OCI-LY7 (cell line): ENCODE measurements around the gene CCDC8.

Experiments
- EZH2phosphoT487 ChIP-seq: fragments of 200-600 bp; sonication (generic); IDR thresholded peaks from 2 replicates; pipeline ENCODE4 v1.6.1; 2018; ENCODE audit warnings: low read depth, borderline replicate concordance, mild to moderate bottlenecking, mixed run types, antibody characterized with exemption, low read length, moderate library complexity, mixed read lengths
- TF ChIP-seq, protein P1 (sequence below): fragments of 200-600 bp; sonication (generic); conservative IDR thresholded peaks from 2 replicates; pipeline ENCODE4 v1.5.1; 2014; ENCODE audit warnings: mild to moderate bottlenecking, antibody characterized with exemption, low read length, moderate library complexity, mixed read lengths

DNA sequence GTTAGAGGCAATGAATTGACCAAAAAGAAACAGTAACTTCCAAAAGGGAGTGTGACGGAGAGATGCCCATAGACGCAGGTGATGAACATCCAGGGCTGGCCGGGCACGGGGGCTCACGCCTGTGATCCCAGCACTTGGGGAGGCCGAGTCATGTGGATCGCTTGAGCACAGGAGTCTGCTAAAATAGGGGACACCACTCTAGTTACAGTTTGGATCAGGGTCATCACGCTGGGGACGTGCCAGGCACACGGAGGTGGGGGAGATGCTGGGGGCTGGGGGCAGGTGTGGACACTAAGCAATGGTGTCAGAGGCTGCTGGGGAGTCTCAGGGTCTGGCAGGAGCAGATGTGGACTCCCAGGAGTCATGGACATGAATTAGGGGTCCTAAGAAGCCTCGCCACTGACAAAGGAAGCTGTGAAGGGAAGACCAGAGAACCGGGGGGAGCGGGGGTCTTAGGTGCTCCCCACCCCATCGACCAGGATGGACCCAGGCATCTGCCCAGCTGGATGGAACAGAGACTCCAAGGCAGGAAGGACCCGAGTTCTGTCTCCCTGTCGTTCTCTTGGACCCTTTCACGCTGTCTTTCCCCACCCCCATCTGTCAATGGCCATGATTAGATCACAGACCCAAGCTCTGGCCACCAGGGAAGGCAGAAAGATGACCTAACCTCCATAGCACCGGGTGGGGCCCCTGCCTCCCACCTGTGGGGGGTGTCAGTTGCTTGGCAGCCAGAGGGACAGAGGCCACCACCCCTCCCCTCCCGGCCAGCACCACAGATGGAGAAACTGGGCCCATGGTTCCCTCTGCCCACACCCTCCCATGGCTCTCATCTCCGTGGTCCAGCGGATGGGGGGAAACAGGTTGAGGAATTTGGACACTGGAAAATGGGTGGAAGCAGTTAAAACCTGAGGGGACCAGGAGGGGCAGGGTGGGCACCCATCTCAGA is 19.6 kb downstream of the CCDC8 start:
- TF ChIP-seq, protein P1, sequence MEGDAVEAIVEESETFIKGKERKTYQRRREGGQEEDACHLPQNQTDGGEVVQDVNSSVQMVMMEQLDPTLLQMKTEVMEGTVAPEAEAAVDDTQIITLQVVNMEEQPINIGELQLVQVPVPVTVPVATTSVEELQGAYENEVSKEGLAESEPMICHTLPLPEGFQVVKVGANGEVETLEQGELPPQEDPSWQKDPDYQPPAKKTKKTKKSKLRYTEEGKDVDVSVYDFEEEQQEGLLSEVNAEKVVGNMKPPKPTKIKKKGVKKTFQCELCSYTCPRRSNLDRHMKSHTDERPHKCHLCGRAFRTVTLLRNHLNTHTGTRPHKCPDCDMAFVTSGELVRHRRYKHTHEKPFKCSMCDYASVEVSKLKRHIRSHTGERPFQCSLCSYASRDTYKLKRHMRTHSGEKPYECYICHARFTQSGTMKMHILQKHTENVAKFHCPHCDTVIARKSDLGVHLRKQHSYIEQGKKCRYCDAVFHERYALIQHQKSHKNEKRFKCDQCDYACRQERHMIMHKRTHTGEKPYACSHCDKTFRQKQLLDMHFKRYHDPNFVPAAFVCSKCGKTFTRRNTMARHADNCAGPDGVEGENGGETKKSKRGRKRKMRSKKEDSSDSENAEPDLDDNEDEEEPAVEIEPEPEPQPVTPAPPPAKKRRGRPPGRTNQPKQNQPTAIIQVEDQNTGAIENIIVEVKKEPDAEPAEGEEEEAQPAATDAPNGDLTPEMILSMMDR = no peak
- no peak for TF ChIP-seq EZH2phosphoT487
